NCI-H2107 (cell line): ENCODE results near the gene PTPRN2.
"Not testable (repeated sequence)": the region's sequence is repeated elsewhere in the genome, so short reads cannot be mapped to it uniquely, and the experiment has no call there.

Experiments
- DNase-seq: peaks from one replicate; lab custom pipeline; 2025; lab: John Stamatoyannopoulos, UW

PTPRN2 gene

DNA sequence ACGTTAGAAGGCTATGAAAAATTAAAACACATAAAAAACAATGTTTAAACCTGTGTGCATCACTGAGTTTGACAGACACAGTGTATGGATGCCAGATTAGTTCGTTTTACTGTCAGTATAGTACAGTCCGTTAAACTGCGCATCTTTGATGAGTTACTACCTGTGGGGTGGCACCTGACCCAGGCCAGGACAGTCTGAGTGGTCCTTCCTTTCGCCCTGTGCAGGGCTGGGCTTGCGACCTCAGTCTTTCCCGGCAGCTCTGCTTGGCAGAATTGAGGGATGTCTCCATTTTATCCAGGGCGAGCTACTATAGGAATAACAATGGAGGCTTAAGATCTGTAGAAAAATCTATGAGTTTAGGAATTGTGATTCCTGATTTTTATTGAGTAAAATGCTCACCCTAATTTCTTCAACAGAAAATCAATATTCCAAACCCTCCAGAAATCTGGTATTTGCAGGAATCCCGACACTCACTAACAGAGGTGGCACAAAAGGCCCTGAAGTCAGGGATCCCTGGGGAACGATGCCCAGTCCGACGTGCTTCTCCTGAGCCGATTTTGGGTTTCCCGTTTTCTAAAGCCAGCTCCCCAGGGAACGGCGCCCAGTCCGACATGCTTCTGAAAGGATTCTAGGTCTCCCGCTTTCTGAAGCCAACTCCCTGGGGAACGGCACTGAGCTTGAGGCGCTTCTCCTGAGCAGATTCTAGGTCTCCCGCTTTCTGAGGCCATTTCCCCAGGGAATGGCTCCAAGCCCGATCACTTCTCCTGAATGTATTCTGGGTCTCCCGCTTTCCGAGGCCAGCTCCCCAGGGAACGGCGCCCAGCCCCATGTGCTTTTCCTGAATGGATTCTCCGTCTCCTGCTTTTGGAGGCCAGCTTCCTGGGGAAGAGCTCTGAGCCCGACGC is 873.2 kb downstream of the PTPRN2 start:
- DNase-seq: no peak

DNA sequence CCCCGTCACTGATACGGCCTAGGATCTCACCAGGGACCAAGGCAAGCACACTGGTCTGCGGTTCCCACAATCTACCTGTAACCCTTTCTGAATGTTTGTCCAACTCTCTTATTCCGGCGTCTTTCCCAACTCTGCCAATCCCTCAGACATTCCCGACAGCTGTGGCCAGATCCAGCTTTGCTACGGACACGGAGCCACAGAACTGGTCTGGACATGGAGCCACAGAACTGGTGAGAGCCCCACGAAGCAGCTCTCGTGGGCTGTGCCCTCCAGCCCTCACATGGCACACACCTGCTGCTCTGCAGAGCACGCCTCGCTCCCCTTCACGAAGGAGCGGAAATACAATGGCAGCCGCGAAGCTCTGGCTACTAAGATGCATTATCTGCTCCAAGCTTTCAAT is 874.0 kb downstream of the PTPRN2 start:
- no peak for DNase-seq

DNA sequence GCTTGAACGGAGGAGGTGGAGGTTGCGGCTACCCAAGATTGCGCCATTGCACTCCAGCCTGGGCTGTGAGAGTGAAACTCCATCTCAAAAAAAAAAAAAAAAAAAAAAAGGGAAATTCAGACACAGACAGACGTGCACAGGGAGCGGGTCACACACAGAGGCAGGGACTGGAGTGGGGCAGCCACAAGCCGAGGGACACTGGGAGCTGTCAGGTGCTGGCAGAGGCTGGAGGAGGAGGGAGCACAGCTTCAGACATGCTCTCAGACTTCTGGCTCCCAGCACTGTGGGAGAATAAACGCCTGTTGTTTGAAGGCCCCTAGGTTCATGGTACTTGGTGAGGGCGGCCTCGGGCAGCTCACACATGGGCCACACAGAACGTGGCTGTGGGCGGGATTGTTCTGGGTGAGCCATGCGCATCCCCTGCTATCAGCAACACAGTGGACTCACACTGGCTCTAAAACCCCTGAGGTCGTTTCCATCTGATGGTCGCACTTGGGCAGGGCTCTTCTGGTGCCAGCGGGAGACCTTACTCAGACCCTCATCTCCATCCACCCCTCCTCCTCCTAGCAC is 874.9 kb downstream of the PTPRN2 start:
- DNase-seq: no peak

DNA sequence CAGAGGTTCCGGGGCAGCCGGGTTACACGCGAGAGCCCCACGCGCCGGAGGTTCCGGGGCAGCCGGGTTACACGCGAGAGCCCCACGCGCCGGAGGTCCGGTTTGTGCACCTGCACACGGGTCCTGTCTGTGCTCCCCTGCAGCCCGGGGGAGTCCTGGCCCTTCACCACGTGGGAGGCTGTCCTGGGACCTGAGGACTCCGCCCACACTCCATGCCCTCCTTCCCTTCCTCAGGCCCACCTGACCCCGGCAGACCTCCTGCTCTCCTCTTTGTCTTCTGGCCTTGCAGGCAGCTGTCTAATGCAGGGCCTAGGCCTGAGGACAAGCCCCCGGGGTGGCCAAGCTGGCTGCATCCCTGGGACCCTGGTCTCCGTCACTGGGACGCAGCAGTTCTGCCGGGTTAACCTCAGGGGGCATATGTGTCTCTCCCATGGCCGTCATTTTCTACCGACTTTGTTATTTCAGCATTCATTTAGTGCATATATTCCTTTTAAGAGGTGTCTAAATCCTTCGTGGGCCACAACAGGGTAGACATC is 876.2 kb downstream of the PTPRN2 start:
- DNase-seq: no peak

DNA sequence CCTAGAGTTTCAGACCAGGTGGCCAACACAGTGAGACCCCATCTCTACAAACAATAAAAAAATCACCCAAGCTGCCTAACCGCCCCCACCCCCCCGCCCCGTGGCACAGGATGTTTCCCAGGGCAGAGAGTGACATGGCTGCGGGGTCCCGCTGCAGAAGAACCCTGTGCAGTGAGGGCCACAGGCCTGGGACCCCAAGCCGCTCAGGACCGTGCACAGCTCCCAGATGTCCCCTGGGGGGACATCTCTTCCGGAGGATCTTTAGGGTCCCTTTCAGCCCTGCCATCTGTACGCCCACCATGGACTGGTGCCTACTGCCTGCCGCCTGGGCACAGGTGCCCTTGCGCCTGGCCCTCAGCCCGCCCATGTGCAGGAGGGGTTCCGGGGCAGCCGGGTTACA is 877.2 kb downstream of the PTPRN2 start:
- no peak for DNase-seq

DNA sequence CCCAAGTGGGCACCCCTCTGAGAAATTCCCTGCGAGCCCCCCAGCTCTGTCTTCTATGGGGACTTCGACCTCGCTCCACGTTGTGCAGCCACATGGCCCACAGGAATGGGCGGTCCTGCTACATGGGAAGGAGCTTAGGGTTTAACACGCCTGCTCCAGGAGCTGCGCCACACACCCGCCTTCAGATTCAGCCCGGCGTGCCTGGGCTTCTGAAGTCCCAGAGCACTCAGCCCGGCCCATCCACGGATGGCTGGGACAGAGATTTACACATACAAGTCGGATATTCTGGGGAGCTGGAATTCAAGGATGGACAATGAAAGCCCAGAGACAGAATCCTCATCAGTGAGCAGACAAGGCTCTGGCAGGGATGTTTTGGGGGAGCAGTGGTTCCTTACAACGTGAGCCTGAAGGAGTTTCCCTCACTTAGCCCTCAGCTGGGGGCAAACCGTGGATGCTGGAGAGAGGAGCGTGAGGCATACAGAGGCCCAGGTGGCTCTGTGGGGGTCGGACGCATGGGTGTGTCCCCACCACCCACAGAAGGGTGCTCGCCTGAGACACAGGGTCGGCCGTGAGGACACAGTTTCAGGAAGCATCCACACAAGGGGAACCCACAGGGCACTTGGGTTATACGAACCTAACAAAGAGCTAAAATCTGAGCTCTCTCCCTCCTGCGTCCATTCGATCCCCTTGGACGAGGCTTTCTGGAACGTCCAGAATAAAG is 877.9 kb downstream of the PTPRN2 start:
- no peak for DNase-seq

DNA sequence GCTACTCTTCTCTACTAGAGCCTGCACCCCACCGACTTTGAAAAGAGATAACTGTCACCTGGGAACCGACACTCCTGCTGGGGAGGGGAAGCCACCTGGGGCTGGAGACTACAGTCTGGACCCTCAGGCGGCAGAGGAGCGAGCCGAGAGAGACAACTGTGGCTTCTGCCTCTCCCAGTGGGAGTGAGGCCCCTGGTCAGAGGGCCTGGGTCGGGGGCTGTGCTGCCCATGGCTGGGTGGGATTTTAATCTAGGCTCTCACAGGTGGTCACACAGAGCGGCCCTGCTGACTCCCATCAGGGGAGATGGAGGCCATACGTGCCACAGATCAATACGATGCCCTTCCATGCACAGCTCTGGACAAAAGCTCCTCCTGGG is 878.7 kb downstream of the PTPRN2 start:
- DNase-seq: no peak

DNA sequence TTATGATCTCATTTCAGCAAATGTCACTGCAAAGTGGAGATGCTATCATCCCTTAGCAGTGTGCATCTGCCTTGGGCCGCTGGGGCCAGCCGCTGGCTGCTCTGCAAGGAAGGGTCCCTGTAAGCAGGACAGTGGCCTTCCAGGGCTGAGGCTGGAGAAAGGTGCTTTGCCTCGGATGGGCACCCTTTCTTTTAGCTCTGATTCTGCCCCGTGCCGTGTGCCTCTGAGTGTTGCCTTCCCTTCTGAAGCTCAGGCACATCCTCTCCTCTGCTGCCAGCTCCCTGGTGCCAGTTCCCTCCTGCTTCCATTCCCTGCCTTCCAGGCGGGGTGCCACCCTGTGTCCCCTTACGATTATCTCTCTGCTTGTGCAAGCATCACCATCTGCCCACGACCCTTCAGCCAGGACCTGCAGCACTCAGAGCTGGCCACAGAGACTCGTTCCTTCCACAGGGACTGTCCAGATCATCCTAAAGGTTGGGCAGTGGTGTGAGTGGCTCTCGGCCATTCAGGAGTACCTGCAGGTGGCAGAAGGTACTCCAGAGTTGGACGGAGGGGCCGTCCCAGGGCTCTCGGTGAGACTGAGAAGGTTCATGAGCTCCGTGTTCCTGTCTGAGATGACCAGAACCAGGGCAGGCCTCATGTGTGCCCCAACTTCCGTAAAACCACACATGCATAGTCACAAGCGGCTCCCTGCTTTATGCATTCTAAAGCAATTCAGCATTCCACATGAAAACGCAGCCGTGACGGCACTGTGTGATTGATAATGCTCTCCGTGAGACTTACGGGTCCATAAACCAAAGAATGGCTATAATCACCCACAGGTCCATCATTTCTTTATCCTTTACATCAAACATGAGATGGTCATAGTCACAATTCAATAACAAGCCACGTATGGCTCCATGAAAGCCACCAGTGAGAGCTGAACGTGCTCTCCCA is 879.4 kb downstream of the PTPRN2 start:
- no peak for DNase-seq

DNA sequence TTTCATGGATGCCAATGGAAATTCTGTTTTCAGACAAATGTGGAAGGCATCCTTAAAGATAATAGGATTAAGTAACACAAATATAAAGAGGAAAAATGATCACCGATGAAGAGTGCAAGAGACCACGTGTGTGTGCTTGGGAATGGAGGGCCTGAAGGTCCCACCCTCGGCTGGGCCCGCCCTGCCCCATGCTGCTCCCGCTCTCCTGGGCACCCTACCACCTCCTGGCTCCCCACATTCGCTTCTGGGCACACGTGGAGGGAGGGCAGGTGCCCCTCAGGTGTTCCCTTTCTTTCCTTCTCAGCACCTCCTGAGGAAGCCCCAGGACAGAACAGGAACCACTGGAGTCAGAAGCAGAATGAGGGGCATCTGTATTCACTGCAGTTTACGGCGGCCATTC is 883.3 kb downstream of the PTPRN2 start:
- no peak for DNase-seq

DNA sequence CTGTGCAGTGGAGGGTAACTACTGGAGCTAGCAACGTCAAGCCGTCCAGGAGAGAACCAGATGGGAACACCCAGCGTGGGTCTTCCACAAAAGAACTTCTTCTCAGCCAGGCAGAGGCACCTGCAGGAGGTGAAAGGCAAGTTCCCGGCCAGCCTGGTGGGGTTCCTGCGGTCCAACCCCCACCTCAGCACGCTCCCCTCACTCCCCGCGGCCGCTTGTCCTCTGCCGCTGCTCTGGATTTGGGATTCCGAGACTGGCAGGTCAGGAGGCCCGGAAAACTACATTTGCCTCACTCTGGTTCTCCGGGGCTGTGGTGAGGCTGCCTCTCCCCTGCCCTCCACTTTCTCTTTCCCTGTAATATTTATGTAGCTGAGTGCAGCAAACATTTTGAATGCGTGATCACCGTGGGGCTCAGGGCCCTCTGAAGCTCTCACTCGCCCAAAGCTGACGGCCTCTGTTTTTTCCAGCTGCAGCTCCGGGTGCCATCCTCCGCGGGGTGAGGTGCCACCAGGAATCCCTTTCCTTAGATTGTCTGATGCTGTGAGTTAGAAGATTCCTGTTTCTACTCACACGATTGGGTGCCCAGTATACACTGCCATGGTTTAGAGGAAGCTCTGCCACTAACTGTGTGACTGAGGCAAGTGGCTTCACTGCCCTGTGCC is 884.0 kb downstream of the PTPRN2 start:
- DNase-seq: no peak

DNA sequence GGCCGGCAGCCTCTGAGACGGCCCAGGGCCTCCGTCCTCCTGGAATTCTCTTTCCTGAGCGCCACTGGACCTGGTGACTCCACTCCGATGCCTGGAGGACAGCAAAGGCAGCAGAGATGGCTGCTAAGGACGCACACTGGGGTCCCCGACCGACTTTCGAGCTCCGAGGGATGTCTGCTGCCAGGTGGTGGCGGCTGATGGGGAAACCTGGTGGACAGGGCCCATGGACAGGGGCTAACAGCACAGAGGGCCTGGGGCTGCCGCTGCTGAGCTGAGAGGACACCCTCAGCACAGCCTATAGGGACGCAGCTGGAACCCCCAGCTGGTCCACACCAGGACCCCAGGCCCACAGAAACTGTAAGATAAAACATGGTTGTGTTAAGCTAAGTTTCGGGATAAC is 884.5 kb downstream of the PTPRN2 start:
- DNase-seq: no peak

DNA sequence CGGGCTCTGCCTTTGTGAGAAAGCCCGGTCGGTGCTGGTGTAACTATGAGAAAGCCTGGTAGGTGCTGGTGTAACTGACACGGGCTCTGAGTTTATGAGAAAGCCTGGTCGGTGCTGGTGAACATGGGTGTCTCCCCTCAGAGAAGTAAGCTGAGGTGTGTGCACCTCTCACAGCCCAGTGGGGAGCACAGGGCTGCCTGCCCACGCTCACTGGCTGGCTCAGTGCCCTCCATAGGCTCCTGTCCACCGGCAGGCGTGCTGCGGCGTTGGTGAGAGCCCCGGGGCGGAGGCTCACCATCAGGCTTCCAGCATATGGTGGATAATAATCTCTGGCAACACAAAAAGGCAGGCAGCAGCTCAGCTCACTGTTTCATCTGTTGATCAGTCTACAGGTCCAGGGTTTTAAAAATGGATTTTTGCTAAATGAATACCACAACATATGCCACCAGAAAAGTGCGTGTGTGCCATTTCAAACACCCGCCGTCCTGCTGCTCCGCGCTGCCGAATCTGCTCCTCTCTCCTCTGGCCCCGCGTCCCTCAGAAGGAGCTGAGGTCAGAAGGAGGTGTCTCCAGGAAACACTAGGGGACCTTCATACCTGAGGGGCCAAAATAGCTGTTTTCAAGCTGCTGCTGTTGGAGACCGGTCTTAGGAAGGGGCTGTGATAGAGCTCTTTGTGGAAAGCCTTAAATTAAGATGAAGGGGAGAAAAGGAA is 885.2 kb downstream of the PTPRN2 start:
- no peak for DNase-seq

DNA sequence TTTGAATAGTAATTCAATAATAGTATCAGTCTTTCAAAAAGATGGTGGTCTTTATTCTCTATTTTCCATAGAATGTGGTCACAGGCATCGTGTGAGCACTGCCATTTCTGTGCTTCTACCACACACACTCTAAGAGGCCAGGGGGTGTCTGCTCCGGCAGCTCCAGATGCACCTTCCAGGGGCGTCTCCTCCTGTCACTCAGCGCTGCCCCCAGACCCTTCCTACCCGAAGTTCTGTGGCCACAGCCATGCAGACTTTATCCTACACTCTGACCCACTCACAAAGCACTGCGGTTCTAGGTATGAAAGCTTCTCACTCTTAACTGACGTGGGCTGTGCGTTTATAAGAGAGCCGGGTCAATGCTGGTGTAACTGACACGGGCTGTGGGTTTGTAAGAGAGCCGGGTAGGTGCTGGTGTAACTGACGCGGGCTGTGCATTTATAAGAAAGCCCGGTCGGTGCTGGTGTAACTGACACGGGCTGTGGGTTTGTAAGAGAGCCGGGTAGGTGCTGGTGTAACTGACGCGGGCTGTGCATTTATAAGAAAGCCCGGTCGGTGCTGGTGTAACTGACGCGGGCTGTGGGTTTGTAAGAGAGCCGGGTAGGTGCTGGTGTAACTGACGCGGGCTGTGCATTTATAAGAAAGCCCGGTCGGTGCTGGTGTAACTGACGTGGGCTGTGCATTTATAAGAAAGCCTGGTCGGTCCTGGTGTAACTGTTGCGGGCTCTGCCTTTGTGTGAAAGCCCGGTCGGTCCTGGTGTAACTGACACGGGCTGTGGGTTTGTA is 886.0 kb downstream of the PTPRN2 start:
- not testable (repeated sequence) for DNase-seq

DNA sequence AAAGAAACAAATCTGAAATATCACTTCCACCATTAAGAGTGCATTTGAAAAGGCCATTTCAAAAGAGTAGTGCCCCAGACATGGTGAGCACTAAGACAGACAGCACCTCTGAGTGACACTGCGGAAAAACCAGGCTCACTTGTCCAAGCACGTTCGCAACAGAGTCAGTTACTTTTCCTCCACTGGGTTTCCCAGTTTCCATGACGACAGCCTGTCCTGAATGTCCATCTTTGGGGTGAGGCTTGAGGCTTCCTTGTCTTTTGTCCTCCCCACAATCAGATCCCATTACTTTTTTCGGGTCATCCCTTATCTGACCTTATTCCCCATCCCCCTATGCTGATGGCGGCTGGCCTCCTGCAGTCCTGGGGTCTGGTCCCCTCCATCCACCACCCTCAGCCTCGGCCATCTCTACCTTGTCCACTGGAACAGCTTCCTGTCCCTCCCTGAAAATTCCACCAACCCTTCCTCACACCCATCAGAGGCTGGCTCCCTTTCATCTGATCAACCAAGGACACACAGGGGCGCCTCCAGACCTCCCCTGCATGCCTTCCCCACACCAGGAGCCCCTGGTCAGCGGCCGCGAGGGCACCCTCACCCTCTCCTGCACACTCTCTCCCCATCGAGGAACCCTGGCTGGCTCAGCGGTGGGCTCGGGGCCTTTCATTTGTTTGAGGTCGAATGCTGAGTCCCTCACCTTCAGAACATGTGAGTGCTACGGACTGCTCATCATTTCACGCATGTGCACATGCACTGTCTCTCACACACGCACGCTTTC is 887.2 kb downstream of the PTPRN2 start:
- no peak for DNase-seq

DNA sequence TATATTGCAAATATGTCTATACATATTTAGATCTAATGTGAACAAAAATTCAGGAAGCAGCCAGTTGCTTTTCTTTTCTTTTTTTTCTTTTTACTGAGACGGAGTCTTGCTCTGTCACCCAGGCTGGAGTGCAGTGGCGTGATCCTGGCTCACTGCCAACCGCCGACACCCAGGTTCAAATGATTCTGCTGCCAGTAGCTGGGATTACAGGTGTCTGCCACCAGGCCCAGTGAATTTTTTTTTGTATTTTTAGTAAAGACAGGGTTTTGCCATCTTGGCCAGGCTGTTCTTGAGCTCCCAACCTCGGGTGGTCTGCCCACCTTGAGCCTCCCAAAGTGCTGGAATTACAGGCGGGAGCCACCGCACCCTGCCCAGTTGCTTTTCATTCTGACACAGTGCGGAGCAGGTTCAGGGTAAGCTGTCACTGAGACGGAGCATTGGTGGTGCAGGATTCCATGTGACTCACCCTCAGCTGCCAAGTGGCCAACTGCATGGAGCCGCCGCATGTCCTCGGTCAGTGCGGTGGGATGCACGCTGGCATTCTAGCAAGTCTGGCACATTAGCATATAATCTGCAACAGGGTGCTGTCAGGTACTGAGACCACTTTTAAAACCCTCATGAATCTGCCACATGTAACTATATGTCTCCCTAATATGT is 888.1 kb downstream of the PTPRN2 start:
- no peak for DNase-seq

DNA sequence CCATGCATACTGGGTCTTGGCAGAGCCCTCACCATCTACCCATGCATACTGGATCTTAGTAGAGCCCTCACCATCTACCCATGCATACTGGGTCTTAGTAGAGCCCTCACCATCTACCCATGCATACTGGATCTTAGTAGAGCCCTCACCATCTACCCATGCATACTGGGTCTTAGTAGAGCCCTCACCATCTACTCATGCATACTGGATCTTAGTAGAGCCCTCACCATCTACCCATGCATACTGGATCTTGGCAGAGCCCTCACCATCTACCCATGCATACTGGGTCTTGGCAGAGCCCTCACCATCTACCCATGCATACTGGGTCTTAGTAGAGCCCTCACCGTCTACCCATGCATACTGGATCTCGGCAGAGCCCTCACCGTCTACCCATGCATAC is 890.3 kb downstream of the PTPRN2 start:
- DNase-seq: not testable (repeated sequence)

DNA sequence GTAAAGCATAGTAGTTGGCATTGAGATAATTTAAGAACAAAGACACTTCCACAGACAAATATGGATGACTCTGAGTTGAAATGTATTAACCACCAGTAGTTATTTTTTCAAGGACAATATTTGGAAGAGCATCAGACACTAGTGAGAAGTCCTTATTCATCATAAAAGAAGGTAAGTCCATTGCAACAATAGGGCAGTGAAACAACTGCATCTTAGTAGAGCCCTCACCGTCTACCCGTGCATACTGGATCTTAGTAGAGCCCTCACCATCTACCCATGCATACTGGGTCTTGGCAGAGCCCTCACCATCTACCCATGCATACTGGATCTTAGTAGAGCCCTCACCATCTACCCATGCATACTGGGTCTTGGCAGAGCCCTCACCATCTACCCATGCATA is 892.0 kb downstream of the PTPRN2 start:
- DNase-seq: not testable (repeated sequence)

DNA sequence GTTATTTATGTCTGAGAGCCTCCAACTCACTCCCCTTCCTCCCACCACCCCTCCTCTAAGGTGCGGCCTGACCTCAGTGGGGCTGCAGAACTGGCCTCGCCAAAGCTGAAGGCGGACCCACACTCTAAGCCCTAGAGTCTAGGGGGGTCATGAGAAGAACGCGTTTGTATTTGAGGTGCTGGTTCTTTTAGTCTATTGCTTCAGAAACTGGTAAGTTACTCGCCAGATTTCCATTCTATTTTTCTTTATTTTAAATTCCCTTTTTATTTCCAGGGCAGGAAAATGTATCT is 893.3 kb downstream of the PTPRN2 start:
- no peak for DNase-seq
